ENCODE data around the gene UBE2E1. TPM values are rescaled to one million over a fixed set of nuclear protein-coding genes. Genes with fewer than 3 reads are reported as not detected.
"Not testable (repeated sequence)": the region's sequence is repeated elsewhere in the genome, so short reads cannot be mapped to it uniquely, and the experiment has no call there.

Gene UBE2E1
- total RNA-seq, 1 donor from 2014 or later, result 96.6 TPM

- ATAC-seq, result no peak
Observed at GRCh38 chr3:23884481-23884880, 78.7 kb downstream of the UBE2E1 start.

DNA sequence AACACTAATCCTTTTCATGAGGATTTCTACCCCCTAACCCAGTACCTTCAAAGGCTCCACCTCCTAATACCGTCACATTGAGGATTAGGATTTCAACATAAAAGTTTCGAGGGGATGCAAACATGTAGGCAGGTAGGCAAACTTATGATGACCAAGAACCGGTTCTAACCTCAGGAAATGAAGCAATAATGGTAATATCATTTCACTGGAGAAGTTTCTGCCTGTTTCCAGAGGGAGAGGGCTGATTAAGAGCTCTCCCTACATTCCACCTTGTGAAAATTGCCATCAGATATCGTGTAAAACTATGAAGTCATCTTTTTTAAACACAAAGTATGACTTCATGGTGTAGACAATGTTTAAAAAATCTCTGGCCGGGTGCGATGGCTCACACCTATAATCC is 79.5 kb downstream of the UBE2E1 start:
- peak; percentile 34 for ATAC-seq

GRCh38 chr3:23886311-23886710 is 80.6 kb downstream of the UBE2E1 start:
- ATAC-seq, result no peak

- ATAC-seq, result no peak
Observed at GRCh38 chr3:23888617-23889228, 83.0 kb downstream of the UBE2E1 start.

- peak; percentile 73 for ATAC-seq
Observed at GRCh38 chr3:23889386-23889785, 83.6 kb downstream of the UBE2E1 start.

DNA sequence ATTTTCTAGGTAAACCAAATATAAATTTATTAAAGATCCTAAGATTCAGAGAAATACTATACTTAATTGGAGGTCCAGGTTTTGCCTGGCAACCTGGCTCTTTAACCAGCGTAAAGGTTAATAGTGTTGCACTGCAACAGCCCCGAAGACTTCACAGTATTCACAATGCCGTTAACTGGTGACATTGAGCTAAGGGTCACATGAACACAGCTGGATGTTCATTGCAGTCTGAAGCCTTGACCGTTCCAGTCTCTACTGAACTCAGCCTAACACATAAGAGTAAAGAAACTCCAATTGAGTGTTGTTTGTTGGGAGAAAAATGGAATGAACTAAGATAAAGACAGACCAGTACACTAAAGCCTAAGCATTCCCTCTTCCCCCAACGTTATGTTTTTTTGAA is 84.2 kb downstream of the UBE2E1 start:
- ATAC-seq, result no peak

DNA sequence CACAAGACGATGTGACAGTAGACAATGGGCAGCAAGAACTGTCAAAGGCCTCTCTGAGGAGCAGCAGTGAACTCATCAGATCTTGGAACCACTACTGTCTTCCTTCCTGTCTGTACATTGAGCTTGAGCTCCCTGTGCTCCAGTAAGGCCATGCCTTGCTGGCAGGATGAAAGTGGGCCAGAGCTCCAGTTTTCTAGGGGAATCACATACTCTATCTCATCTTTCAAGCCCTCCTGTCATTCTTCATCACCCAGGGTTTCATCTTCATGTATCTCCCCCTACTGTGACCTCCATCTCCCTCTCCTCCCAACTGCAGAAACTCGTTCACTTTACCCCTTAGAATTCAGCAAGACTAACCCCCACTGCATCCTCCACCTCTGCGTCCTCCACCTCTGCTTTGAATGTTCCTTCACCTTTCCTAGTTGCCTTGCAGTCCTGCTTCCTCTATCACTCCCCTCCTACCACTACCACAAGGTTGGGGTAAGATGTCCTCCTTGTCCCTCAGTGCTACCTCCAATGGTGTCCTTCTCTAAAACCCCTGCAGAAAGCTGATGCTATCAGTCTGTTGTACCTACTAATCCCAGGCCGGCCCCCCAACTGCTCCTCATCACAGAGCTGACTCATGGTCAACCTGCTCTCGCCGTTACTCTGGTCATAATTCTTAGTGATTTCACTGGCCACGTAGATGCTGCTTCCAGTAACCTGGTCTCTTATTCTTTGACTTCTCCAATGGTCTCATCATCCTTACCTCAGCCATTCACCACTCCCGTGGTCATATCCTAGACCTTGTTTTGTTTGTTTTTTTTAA is 88.7 kb downstream of the UBE2E1 start:
- no peak for ATAC-seq

- ATAC-seq, result no peak
Observed at GRCh38 chr3:23895181-23895580, 89.4 kb downstream of the UBE2E1 start.

- ATAC-seq, result peak; percentile 48
Observed at GRCh38 chr3:23900744-23901143, 95.0 kb downstream of the UBE2E1 start.

- ATAC-seq, result no peak
Observed at GRCh38 chr3:23904545-23904944, 98.8 kb downstream of the UBE2E1 start.

DNA sequence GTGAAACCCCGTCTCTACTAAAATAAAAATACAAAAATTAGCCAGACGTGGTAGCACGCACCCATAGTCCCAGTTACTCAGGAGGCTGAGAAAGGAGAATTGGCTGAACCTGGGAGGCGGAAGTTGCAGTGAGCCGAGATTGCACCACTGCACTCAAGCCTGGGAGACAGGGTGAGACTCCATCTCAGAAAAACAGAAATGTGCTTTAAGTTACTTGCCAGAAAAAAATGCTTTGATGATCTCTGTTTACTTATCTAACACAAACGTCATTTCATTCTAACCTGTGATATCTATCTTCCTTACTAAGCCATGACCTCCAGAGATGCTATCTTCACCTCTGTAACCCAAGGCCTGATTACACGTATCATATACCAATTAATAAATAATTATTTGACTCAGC is 103.6 kb downstream of the UBE2E1 start:
- ATAC-seq, result no peak

DNA sequence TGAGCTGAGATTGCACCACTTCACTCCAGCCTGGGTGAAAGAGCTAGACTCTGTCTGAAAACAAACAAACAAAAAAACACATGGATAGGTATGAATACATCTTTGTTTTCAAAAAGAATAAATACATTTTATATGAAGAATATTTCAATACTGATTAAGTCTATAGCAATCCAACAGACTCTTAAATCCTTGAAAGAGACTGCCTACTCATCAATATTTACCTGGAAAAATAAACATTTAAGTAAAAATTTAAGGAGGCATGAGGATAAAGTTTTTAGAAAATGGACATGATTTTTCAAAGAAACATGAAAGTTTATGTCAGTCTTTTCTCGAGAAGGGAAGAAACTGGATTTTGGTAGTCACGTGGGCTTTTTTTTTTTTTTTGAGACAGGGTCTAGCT is 105.6 kb downstream of the UBE2E1 start:
- no peak for ATAC-seq

GRCh38 chr3:23912335-23912734 is 106.6 kb downstream of the UBE2E1 start:
- not testable (repeated sequence) for ATAC-seq

- no peak for ATAC-seq
Observed at GRCh38 chr3:23913182-23913581, 107.4 kb downstream of the UBE2E1 start.

- no peak for ATAC-seq
Observed at GRCh38 chr3:23913873-23914743, 108.4 kb downstream of the UBE2E1 start.

DNA sequence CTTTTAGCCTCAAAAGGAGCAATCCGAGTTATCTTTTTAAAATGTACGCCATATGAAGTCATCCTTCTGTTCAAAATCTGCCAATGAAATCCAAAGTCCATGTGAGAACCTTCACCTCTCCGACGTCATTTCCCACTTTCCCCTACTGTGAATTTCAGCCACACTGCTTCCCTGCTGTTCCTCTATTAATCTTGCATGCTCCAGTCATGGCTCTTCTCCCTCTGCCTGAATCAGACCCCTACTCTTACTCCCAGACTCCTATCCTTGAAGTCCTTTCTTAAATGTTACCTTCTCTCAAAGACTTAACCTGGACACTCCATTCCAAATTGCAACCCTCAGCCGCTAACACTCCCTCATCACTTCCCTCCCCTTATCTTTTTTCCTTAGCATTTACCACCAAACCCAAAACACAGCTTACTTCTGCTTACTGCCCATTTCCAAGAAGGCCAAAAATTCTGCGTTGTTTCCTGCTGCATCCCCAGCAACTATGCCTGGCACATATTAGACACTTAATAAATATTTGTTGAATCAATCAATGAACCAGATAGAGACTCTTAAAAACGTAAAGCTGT is 109.9 kb downstream of the UBE2E1 start:
- no peak for ATAC-seq

GRCh38 chr3:23916152-23916885 is 110.6 kb downstream of the UBE2E1 start:
- peak; percentile 54 for ATAC-seq

GRCh38 chr3:23916886-23917678 is 111.3 kb downstream of the UBE2E1 start, which contains the start of the genes NKIRAS1 and RPL15:
NKIRAS1 (minus strand) TSS chr3:23916990; CDS start chr3:23910904, 6,086 bp downstream.
RPL15 (plus strand) TSS chr3:23917132; CDS start chr3:23917860, 728 bp downstream.
- ATAC-seq, result peak; percentile 99

DNA sequence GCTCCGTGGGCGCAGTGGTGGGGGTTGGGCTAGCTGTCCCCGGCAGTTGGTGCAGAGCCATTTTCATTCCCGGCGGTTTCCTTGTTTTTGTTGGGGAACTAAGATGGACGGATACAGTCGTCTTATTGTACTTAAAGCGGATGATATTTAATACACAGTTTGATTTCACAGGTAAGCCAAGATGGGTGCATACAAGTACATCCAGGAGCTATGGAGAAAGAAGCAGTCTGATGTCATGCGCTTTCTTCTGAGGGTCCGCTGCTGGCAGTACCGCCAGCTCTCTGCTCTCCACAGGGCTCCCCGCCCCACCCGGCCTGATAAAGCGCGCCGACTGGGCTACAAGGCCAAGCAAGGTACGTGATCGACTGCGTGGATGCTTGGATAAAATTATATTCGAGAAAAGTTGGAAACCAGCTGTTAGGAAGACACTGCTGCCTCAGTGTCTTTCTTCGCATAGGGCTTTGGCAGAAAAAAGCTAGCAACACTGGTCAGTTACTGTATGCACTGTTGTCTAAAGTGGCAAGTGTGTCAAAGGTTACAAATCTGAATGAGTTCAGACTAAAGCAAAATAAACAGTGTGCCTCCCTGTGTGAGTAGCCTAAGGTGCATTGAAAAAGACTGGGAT is 112.0 kb downstream of the UBE2E1 start:
- not testable (repeated sequence) for ATAC-seq

DNA sequence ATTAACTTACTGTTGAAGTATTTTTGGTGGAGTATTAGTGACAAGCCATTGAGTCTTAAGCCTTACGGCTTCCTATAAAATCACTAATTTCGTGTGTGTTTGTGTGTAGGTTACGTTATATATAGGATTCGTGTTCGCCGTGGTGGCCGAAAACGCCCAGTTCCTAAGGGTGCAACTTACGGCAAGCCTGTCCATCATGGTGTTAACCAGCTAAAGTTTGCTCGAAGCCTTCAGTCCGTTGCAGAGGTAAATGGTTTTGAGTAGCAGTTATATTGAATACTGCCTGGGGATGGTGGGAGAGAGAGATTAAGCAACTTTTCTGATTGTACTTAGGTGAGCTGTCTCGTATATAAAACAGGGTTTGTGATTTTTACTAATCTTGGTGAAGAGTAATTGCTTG is 112.6 kb downstream of the UBE2E1 start:
- not testable (repeated sequence) for ATAC-seq

- ATAC-seq, result no peak
Observed at GRCh38 chr3:23919628-23920027, 113.9 kb downstream of the UBE2E1 start.
